C4-2B (cell line): Measurements from ENCODE around the gene FAM153A.
"Not testable (repeated sequence)": the region's sequence is repeated elsewhere in the genome, so short reads cannot be mapped to it uniquely, and the experiment has no call there.

ENCODE experiments used
- H3K27ac ChIP-seq: fragments of 450-650 bp; 2 replicates; pipeline ENCODE4 v1.5.1; 2017

FAM153A gene

GRCh38 chr5:177782792-177783633, at the start of gene FAM153A:
Gene FAM153A, minus strand, starts transcription at chr5:177782899.
- not testable (repeated sequence) for H3K27ac ChIP-seq

GRCh38 chr5:177832287-177832686, 49.6 kb upstream of the FAM153A start:
- H3K27ac ChIP-seq, result not testable (repeated sequence)

GRCh38 chr5:177826073-177826472, 43.4 kb upstream of the FAM153A start:
- not testable (repeated sequence) for H3K27ac ChIP-seq

GRCh38 chr5:177824776-177825175, 42.1 kb upstream of the FAM153A start:
- not testable (repeated sequence) for H3K27ac ChIP-seq

- H3K27ac ChIP-seq, result not testable (repeated sequence)
These were observed 39.8 kb upstream of the FAM153A start for GRCh38 chr5:177822489-177822888.

- not testable (repeated sequence) for H3K27ac ChIP-seq
These were observed 37.0 kb upstream of the FAM153A start for GRCh38 chr5:177819664-177820063.

GRCh38 chr5:177812814-177813425, 30.2 kb upstream of the FAM153A start:
- not testable (repeated sequence) for H3K27ac ChIP-seq

GRCh38 chr5:177812160-177812743, 29.6 kb upstream of the FAM153A start:
- not testable (repeated sequence) for H3K27ac ChIP-seq

GRCh38 chr5:177809209-177809913, 26.7 kb upstream of the FAM153A start:
- H3K27ac ChIP-seq, result not testable (repeated sequence)

- not testable (repeated sequence) for H3K27ac ChIP-seq
These were observed 25.7 kb upstream of the FAM153A start for GRCh38 chr5:177808420-177808819.

GRCh38 chr5:177807265-177807664, 24.6 kb upstream of the FAM153A start:
- not testable (repeated sequence) for H3K27ac ChIP-seq

GRCh38 chr5:177801427-177801826, 18.7 kb upstream of the FAM153A start:
- H3K27ac ChIP-seq, result not testable (repeated sequence)

GRCh38 chr5:177798237-177798840, 15.6 kb upstream of the FAM153A start:
- H3K27ac ChIP-seq, result not testable (repeated sequence)

GRCh38 chr5:177793272-177793671, 10.6 kb upstream of the FAM153A start:
- H3K27ac ChIP-seq, result not testable (repeated sequence)

GRCh38 chr5:177791649-177792048, 8.9 kb upstream of the FAM153A start:
- H3K27ac ChIP-seq, result not testable (repeated sequence)

GRCh38 chr5:177782169-177782568, 530 bp downstream of the FAM153A start:
- H3K27ac ChIP-seq, result not testable (repeated sequence)

- H3K27ac ChIP-seq, result not testable (repeated sequence)
These were observed 11.5 kb downstream of the FAM153A start for GRCh38 chr5:177771206-177771605.

- not testable (repeated sequence) for H3K27ac ChIP-seq
These were observed 12.1 kb downstream of the FAM153A start for GRCh38 chr5:177770646-177771045.

GRCh38 chr5:177763737-177764508, 18.8 kb downstream of the FAM153A start:
- H3K27ac ChIP-seq, result not testable (repeated sequence)

- not testable (repeated sequence) for H3K27ac ChIP-seq
These were observed 21.7 kb downstream of the FAM153A start for GRCh38 chr5:177760954-177761353.

GRCh38 chr5:177747354-177747753, 35.3 kb downstream of the FAM153A start:
- H3K27ac ChIP-seq, result not testable (repeated sequence)
